ENCODE measurements around the gene VCP.
"Not testable (repeated sequence)": the region's sequence is repeated elsewhere in the genome, so short reads cannot be mapped to it uniquely, and the experiment has no call there.

Gene VCP

GRCh38 chr9:35060548-35061207 is 11.7 kb downstream of the VCP start:
- no peak for DNase-seq (ENCODE audit: low read depth)

- no peak for DNase-seq (ENCODE audit: low read depth)
Measured at GRCh38 chr9:35059438-35059837, 13.0 kb downstream of the VCP start.

DNA sequence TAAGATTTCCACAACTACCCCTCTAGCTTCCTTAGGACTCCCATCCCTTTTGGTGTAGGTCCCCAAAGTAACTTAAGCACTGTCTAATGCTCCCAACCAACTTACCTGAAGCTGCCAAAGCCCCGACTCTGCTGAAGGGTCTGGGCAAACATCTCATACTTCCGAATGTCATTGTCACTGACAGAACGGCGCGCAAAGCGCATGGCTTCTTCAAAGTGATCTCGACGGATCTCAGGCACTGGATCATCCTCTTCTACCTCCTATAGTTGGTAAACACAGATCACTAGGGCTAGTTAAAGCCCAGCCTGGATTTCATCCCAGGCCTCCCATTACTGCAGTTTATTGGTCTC is 15.2 kb downstream of the VCP start:
- DNase-seq (ENCODE audit: low read depth), result no peak

DNA sequence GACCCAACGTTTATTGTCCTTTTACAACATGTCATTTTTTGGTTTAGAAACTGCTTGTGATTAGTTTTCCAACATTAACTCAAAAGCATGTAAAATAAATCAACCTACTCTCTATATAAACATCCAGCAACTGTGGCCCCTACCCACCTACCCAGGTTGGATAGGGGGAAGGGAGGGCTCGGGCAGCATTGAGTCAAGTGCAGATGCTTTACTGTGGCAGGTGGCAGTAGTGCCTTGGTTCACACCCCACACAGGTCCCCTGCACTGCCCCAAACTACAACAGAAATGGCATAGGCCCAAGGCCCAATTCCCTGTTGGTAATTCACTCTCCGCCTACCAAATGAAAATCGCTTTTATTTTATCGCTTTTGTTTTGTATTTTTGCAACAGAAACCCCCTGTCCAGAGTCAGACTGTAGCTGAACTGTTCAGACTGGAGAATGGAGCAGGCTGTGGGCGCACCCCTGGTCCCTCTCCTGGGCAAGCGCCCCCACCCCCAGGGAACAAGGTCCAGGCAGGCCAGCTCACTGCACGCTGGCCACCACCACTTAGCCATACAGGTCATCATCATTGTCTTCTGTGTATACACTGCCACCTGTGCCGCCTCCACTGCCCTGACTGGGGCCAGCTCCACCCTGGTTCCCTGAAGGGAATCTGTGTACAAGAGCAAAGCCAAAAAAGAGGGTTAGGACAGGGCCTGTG is 15.7 kb downstream of the VCP start:
- DNase-seq (ENCODE audit: low read depth), result no peak

DNA sequence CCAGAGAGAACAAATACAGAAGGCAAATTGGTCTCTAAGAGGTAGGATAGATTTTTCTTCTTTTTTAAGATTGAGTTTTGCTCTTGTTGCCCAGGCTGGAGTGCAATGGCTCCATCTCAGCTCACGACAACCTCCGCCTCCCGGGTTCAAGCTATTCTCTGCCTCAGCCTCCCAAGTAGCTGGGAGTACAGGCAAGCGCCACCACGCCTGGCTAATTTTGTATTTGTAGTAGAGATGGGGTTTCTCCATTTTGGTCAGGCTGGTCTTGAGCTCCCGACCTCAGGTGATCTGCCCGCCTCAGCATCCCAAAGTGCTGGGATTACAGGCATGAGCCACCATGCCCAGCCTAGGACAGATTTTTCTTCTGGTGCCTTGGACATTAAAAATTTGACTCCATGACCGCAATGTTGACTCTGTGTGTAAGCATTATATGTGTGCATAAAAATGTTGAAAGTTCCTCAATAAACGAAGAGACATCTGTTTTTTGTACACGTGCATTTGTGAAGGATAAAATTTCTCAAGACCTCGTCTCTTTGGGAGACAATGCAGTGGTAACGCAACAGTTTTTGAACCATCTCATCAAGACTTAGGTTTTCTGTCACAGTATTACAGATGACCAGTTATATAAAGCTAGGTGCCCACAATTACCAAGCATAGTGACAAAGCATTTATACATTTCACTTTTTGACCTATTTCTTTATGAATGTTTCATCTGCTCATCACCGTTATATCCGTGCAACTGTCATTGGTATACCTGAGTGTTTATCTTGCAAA is 17.4 kb downstream of the VCP start:
- DNase-seq (ENCODE audit: low read depth), result no peak

DNA sequence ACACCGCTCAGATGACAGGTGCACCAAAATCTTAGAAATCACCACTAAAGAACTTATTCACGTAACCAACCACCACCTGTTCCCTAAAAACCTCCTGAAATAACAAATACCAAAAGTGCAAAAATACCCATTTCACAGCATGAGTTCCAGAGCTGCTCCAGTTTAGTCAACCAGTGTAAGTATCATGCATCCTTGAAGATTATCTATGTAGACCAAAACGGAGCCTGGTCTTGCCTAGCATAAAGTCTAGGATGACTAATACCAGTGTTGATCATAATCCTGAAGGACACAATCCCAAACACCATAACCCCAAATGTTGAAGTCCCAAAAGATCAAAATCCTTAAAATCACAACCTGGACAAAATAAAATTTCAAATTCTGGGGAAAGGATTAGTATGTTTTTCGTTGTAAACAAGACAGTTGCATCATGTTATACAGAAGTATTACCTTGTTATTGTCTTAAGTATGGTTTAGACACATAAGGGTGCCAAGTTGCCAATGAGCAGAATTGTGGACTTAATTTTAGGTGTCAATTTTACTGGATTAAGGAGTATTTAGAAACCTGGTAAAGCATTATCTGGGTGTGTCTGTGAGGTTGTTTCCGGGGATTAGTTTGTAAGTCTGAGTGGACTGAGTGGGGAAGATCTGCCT is 18.1 kb downstream of the VCP start:
- DNase-seq (ENCODE audit: low read depth), result no peak

GRCh38 chr9:35051069-35051967 is 21.1 kb downstream of the VCP start:
- peak; percentile 35 for DNase-seq (ENCODE audit: low read depth)

GRCh38 chr9:35048511-35048910 is 23.9 kb downstream of the VCP start:
- no peak for DNase-seq (ENCODE audit: low read depth)

DNA sequence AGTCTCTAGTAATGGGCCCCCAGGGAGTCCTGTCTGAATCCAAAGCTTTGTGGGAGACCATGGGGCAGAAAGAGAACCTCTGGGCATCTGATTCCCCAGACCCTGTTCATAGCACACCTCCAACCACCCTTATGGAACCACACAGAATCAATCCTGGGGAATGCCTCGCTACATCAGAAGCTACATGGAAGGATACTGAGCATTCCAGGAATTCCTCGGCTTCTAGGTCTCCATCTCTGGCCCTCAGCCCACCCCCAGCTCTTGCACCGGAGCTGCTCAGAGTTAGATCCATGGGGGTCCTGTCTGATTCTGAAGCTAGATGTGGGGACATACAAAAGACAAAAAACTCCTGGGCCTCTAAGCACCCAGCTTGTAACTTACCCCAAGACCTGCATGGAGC is 28.4 kb downstream of the VCP start:
- DNase-seq (ENCODE audit: low read depth), result no peak

GRCh38 chr9:35042891-35043545 is 29.4 kb downstream of the VCP start:
- no peak for DNase-seq (ENCODE audit: low read depth)

DNA sequence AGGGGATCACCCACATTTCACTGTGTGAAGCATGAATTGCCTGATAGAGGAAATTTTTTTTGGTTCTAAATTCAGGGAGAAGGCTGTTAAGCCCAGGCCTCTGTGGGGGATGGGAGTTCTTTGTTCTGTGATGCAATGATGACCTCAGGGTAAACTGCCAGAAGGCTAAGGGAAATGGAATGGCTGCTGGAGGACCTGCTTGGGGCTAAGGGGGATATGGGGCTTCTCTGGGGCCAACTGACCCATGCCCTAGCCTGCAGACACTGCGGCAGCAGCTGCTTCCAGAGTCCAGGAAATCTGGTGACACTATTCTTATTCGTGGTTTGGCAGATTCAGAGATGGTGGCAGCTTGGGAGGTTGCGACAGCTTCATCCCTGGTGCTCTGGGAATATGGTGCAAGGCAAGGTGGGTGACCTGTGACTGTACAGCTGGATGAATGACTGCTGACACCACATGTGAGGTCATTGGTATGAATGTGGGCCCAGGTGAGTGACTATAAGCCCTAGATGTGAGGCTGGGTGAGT is 30.3 kb downstream of the VCP start:
- DNase-seq (ENCODE audit: low read depth), result no peak

GRCh38 chr9:35035851-35036701 is 36.3 kb downstream of the VCP start:
- DNase-seq (ENCODE audit: low read depth), result peak; percentile 2

GRCh38 chr9:35033101-35033500 is 39.3 kb downstream of the VCP start:
- DNase-seq (ENCODE audit: low read depth), result no peak

DNA sequence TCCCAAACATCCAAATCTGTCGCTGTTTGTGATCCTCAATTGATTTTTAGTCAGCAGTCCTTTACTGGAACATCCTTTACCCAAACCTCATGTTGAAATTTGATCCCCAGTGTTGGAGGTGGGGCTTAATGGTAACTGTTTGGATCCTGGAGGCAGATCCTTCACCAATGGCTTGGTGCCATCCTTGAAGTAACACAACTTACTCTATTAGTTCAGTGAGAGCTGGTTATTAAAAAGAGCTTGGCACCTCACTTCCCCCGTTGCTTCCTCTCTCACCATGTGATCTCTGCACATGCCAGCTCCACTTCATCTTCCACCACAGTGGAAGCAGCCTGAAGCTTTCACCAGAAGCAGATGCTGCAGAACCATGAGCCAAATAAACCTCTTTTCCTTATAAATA is 42.6 kb downstream of the VCP start:
- no peak for DNase-seq (ENCODE audit: low read depth)

- no peak for DNase-seq (ENCODE audit: low read depth)
Measured at GRCh38 chr9:35029241-35029640, 43.2 kb downstream of the VCP start.

DNA sequence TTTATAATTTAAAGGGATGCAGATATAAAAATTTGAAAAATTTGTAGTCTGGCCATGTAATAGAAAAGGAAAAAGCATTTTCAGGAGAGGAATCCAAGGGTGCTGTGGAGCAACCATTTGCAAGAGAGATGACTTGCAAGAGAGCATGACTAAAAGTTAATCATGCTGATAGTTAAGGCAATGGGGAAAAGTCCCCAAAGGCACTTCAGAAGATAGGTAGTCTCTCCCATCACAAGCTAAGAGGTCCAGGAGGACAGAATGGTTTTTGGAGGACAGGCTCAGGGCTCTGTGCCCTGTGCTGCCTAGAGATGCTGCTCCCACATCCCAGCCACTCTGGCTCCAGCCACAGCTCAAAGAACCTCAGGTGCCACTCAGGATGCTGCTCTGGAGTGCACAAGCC is 44.1 kb downstream of the VCP start:
- DNase-seq (ENCODE audit: low read depth), result no peak

DNA sequence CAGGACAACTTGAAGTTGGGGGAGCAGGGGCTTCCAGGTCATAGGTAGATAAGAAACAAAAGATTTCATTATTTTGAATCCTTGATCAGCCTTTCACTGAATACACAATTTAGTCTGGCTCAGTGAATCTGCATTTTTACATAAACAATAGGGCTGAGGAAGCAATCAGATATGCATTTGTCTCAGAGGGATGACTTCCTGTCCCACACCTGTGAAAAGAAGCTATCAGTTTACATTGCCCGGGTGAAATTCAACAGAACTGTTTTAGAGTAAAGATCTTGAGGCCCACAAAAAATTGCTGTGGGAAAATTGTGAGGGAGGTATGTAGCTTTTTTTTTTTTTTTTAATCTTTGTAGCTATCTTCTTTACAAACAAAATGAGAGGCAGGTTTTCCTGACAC is 44.6 kb downstream of the VCP start:
- DNase-seq (ENCODE audit: low read depth), result no peak

GRCh38 chr9:35027374-35027773 is 45.1 kb downstream of the VCP start:
- DNase-seq (ENCODE audit: low read depth), result no peak

DNA sequence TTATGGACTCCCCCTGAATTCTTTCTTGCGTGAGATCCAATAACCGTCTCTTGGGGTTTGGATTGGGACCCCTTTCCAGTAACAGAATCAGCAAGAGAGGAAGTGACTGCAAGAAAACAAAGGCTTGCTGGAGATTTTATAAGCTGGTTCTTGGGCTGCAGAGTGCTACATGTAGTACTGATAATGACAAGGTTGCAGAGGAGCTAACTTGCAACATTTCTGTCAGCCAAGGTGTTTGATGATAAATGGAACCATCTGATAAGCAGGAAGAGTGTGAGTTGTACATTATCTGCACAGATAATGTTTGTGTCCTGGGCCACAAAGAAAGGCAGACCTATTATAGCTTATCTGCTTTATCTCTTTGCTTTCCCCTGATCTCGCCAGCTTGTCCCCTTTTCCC is 45.8 kb downstream of the VCP start:
- DNase-seq (ENCODE audit: low read depth), result no peak

GRCh38 chr9:35023443-35023842 is 49.0 kb downstream of the VCP start:
- DNase-seq (ENCODE audit: low read depth), result not testable (repeated sequence)

Data from stimulated activated CD8-positive, alpha-beta memory T cell treated with anti-CD3 and anti-CD28 coated beads, Interleukin-4, amount 100 ng/mL, for 24 hours (primary cell).